Measurements from ENCODE around the gene SCARF2.
"Not testable (repeated sequence)": the region's sequence is repeated elsewhere in the genome, so short reads cannot be mapped to it uniquely, and the experiment has no call there.

The SCARF2 gene

GRCh38 chr22:20463324-20464095 lies 25.9 kb upstream of the SCARF2 start:
- DNase-seq: no peak

- no peak for DNase-seq
These were observed 22.2 kb upstream of the SCARF2 start for GRCh38 chr22:20459862-20460261.

- DNase-seq: no peak
These were observed 21.5 kb upstream of the SCARF2 start for GRCh38 chr22:20459152-20459542.

GRCh38 chr22:20458530-20459151 lies 21.0 kb upstream of the SCARF2 start:
- no peak for DNase-seq

- DNase-seq: no peak
These were observed 20.0 kb upstream of the SCARF2 start for GRCh38 chr22:20457506-20458240.

GRCh38 chr22:20456722-20457076 lies 19.1 kb upstream of the SCARF2 start:
- DNase-seq: no peak

GRCh38 chr22:20456064-20456721 lies 18.6 kb upstream of the SCARF2 start:
- no peak for DNase-seq

- no peak for DNase-seq
These were observed 18.1 kb upstream of the SCARF2 start for GRCh38 chr22:20455709-20456063.

- no peak for DNase-seq
These were observed 15.6 kb upstream of the SCARF2 start for GRCh38 chr22:20453222-20453621.

- no peak for DNase-seq
These were observed 14.3 kb upstream of the SCARF2 start for GRCh38 chr22:20451920-20452319.

GRCh38 chr22:20451129-20451778 lies 13.6 kb upstream of the SCARF2 start:
- DNase-seq: not testable (repeated sequence)

- DNase-seq: no peak
These were observed 12.9 kb upstream of the SCARF2 start for GRCh38 chr22:20450551-20450906.

GRCh38 chr22:20449819-20450550 lies 12.4 kb upstream of the SCARF2 start:
- DNase-seq: no peak

- no peak for DNase-seq
These were observed 11.0 kb upstream of the SCARF2 start for GRCh38 chr22:20448630-20449029.

- no peak for DNase-seq
These were observed 8.9 kb upstream of the SCARF2 start for GRCh38 chr22:20446383-20446970.

GRCh38 chr22:20444325-20444724 lies 6.7 kb upstream of the SCARF2 start:
- DNase-seq: no peak

GRCh38 chr22:20442485-20443284 lies 5.1 kb upstream of the SCARF2 start:
- no peak for DNase-seq

- DNase-seq: no peak
These were observed 4.2 kb upstream of the SCARF2 start for GRCh38 chr22:20441631-20442484.

- no peak for DNase-seq
These were observed 3.3 kb upstream of the SCARF2 start for GRCh38 chr22:20440637-20441591.

Measured in NCI-H187 treated with DMSO at 0.1 percent for 48 hours (cell line).